Hematopoietic multipotent progenitor cell treated with erythropoietin and hydrocortisone succinate and interleukin-3 and kit ligand, for 6 days (in vitro differentiated cells): ENCODE measurements around the gene PES1.
A peak's percentile ranks its signal among the peaks of the same experiment; 100 is the strongest.
"Not testable (repeated sequence)": the region's sequence is repeated elsewhere in the genome, so short reads cannot be mapped to it uniquely, and the experiment has no call there.

Source experiments
- DNase-seq: peaks from one replicate; pipeline ENCODE4 v3.0.0-alpha.2; 2015

Gene PES1

DNA sequence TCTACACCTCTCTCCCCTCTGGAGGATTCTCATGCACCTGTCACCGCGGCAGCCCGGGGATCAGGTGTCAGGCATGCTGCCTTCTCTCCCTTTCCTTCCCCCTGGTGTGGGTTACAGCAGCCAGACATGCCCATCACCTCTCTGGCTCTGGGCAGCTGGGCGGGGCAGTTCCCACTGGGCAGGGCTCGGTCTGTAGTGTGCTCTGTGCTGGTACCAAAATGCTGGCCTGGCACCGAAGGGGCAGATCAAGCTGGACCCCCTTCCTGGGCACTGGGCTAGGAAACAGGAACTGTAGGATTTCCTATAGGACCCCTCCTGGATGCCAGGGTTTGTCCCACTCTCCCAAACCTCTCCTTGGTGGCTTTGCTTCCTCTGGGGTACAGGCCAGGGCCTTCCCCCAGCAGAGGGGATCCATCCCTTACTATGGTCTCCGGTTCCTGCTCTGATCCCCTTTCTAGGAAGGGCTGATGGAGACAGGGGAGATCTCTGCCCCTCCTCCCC, 18.1 kb downstream of the PES1 start:
- no peak for DNase-seq

DNA sequence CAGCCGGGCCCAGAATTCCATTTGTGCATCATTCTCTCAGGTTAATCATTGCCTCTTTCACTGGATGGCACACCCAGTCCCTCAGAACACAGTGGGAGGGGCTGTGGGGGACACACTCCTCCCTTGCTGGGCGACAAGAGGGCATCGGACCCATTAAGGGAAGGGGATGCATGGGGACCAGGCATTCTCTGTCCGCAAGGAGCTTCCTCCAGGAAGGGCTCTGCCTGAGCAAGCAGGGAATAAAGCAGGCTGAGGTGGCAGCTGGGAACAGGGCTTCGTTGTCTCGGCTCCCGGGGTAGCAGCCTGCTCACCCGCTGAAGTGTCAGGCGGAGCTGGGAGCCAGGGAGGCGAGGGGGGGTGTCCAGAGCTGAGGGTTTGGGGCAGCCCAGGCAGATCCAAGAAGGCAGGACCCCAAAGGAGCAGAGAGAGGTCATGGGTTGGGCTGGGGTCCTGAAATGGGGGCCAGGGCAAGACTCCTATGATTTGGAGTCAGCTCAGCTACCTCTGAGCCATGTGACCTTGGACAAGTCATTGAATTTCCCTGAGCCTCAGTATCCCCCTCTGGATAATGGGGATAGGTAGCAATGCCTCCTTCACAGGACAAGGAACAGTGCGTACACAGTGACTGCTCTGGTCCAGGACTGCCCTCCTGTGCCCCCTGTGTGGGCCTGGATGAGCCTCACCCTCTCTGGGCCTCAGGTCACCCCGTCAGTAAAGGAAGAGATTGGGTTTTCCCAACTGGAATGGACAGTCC, 18.7 kb downstream of the PES1 start:
- DNase-seq, result no peak

DNA sequence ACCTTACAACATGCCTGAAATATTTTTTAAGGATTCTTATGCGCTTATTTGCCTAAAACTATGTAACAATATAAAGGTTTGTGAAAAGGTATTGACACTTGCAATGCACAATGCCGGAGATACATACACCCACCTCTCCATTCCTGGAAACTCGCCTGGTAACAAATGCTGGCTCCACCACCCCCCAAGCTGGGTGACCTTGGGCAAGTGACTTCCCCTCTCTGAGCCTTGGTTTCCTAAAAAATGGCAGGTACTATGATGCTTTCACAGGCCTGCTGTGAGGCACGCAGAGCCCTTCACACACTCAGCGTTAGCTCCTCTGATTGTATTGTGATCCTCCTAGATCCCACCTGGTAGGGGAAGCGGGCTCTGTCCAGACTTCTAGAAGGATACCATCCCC, 19.5 kb downstream of the PES1 start:
- DNase-seq, result no peak

DNA sequence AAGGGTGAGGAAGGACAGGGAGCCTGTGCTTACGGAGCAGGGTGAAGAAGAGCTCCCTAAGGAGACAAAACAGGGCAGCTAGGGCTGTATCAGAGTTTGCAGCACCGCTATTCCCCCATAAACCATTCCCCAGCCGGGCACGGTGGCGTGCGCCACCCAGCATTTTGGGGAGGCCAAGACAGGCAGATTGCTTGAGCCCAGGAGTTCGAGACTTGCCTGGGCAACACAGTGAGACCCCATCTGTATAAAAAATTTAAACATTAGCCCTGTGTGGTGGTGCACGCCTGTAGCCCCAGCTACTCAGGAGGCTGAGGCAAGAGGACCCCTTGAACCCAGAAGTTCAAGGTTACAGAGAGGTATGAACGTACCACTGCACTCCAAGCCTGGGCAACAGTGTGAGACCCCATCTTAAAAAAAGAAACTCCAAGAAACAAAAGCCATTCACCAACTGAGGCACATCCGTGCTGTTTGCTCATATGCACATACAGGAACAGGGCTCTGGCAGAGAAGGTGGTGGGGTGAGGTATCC, 22.0 kb downstream of the PES1 start:
- DNase-seq, result no peak

DNA sequence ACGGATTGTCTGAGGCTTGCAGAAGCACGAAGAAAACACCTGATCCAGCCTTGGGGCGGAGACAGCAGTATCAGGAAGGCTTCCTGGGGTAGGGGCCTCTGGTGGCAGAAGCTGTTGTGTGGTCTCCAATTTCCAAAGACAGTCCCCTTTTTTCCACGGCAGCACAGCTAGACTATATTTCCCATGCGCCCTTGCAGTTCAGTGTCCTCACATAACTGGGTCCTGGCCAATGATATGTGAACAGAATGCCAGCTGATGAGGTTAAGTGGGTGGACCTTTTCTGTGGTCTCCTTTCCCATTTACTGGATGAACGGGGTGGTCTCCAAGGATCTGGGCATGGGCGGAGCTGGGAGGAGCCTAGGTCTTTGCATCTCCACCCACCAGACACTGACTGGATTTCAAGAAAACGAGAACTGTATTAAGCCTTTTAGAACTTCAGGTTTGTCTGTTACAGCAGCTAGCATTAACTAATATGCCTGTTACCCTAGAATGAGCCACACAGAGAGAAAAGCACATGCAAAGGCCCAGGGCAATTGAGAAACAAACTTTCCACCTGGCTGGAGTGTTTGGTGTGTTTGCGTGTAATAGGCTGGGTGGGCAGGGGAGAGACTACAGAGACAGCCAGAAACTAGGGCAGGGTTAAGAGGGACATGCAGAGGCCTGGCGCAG, 23.4 kb downstream of the PES1 start:
- no peak for DNase-seq

DNA sequence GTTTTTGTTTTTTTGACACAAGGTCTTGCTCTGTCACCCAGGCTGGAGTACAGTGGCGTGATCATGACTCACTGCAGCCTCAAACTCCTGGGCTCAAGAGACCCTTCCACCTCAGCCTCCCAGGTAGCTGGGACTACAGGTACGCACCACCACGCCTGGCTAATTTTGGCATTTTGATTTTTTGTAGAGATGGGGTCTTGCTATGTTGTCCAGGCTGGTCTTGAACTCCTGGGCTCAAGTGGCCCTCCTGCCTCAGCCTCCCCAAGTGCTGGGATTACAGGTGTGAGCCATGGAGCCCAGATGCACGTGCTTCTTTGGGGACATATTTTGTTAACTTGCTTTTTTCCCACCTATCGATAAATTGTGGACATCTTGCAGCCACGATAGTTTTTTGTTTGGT, 24.4 kb downstream of the PES1 start:
- DNase-seq, result not testable (repeated sequence)

DNA sequence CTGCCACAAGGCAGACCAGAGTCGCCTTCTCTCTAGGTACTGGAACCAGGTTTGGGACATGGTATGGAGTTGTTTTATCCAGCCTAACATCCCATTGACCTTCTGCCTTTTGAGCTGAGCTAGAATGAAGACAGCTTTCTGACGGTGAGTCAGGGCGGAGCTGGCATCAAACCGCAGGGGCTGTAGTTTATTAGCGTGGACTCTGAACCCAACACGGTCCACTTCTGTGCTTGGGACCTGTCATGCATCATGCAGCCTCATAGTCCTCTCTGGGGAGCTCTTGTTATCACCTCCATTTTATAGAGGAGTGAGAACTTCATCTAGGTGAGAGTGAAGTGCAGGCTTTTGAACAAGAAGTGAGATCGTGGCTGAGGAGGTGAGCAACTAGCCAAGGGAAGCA, 25.6 kb downstream of the PES1 start:
- DNase-seq, result no peak

DNA sequence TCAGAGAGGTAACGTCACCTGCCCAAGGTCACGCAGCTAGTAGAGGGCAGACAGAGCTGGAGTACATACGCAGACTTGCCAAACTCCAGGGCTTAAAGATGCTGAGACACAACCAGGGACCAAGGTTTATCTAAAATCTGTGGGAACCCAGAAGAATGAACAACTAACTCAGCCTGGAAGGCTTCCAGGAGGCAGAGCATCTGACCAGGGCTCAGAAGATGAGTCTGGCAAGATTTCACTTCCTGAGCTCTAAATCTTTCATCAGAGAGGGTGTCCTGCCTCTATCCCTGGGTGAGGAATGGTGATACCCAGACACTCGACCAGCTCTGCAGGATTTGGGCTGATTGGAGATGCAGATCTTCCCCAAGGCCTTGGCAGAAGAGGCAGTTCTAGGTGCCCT, 26.4 kb downstream of the PES1 start:
- DNase-seq, result peak; percentile 27

DNA sequence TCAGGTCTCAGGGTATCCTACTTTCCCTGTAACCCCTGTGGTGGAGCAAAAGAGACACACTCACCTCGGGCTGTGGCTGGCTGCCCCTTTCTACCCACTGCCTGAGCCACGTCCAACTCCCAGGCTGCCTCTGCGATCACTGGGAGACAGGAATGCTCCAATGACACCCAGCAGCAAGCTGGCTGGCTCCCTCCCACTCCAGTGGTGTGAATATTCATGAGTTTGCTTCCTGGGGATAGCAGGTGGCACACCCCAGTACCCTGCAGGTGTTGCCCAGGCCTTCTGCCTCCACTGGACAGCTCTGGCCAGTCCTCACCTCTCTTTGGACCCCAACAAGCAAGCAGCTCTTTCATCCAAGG, 27.0 kb downstream of the PES1 start:
- no peak for DNase-seq

DNA sequence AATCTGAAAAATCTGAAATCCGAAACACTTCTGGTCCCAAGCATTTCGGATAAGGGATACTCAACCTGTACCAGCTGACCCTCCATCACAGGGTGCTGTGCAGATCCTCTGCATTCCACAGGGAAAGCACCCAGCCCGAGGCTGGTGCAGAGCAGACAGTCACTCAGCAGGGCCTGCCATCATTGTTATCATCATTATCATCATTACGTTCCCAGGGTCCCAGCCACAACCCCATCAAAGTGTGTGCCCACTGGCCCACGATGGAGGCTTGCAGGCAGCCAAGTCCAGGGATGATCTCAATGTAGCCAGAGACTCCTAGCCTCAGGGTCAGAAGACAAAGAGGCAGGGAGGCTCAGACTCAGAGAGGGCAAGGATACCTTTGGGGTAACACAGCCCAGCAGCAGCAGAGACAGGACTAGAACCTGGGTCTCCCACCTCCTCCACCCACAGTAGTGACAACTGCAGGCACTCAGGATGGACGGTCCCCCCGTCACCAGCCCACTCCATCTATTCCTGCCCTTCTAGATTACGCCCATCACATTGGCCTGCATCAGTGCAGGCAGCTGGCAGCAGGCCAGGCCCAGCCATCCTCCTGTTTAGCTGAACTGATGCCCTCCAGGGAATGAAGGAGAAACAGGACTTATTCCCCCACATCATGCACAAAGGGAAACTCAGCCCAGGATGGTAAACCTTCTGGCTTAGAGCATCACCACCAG, 27.5 kb downstream of the PES1 start:
- peak; percentile 30 for DNase-seq

DNA sequence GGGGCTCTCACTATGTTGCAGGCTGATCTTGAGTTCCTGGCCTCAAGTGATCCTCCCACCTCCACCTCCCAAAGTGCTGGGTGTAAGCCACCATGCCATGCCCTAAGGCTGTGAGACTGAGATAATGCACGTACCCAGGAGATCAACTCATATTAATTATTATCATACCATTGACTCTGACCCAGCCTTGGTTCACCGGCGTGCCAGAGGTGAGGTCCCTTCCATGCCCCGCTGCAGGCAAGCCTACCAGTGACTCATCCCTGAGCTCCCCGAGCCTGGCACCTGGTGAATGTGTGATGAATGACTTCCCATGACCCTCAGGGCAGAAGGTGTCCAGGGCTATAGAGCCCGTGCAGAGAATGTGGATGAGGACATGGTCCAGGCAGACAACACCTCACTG, 29.3 kb downstream of the PES1 start:
- peak; percentile 82 for DNase-seq

DNA sequence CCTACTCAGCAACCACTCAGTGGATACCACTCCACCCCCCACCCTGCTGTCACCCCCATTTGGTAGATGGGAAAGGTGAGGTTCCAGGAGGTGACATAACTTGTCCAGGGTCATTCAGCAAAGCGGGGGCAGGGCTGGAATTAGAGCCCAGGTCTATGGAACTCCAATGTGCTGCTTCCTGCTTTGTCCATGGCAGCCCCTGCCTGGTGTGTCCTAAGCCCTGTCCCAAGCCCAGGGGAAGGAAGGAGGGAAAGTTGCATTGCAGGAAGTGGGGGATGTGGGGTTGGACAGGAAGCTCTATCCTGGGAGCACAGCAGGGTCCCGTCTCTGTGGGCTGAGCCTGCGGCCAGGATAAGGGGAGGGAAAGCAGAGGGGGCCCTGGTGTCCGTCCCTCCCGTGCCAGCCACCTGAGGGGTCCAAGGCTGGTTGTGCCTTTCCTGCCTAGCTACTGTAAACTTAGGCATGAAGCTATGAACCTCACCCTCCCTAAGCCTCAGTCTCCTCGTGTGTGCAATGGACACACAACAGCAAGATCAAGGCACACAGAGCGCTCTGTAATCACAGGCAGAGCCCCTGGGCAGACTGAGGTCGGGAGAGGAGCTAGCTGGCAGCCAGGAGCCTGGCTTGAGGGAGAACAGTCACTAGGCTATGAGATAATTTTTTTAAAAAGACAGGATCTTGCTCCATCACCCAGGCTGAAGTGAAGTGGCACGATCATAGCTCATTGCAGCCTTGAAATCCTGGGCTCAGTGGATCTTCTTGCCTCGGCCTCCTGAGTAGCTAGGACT, 30.1 kb downstream of the PES1 start:
- peak; percentile 54 for DNase-seq

DNA sequence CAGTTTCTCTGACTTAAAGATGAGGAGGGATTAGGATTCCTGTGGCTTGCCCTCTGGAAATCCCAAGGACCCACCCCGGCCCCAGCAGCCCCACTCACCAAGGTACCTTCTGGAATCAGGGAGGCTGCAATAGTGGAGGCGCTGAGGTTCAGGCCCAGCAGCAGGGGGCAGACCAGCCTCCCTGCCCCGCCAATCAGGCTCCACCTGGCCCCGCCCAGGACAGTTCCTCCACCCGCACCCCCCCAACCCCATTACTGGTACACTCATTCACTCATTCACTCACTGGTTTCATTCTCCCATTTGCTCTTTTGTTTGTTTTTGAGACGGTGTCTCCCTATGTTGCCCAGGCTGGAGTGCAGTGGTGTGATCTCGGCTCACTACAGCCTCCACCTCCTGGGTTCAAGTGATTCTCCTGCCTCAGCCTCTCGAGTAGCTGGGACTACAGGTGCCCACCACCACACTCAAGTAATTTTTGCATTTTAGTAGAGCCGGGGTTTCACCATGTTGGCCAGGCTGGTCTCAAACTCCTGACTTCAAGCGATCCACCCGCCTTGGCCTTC, 31.0 kb downstream of the PES1 start:
- peak; percentile 67 for DNase-seq

DNA sequence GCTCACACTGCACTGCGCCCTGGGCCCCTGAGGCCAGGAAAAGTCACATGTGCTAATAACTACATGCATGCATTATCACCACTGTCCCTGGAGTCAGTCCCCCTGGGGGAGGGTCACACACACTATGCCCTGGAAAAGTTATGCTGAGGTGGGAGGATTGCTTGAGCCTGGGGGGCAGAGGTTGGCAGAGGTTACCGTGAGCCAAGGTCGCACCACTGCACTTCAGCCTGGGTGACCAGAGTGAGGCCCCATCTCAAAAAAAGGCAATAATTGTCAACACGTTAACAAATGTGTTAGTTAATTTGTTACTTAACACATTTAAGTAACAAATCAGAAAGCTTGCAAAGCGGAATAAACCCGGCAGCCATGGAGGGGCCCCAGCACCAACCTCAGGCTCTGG, 31.8 kb downstream of the PES1 start:
- no peak for DNase-seq

DNA sequence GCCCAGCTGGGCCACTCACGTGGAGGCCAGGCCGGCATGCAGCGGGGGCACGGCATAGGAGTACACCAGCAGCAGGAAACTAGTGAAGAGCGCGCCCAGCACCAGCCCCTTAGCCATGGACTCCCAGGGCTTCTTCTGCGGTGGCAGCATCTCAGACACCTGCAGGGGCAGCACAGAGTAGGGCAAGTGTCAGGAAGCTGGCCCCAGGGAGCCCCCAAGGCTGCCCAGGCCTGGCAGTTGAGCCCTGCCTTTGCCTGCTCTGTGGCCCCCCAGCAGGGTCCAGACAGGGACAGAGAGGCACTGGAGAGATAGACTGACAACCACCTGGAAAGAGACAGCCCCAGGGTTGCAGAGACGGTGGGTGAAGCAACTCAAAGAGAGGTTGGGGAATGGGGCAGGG, 34.5 kb downstream of the PES1 start:
- DNase-seq, result no peak

DNA sequence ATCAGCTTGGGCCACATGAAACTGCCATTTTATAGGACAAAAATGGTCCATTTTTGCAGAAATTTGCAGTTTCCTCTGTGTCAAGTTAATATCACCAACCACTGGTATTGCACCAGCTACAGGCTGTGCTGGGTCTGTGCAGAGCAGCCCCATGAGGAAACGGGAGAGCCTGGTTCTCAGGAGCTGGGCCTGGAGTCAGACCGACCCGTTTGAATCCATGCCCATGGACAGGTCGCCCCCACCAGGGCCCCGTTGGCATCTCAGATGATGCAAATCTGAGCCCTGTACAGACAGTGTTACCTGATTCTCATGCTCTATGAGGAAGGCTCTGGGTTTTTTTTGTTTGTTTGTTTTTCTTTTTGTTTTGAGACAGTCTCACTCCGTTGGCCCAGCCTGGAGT, 35.3 kb downstream of the PES1 start:
- DNase-seq, result peak; percentile 49

DNA sequence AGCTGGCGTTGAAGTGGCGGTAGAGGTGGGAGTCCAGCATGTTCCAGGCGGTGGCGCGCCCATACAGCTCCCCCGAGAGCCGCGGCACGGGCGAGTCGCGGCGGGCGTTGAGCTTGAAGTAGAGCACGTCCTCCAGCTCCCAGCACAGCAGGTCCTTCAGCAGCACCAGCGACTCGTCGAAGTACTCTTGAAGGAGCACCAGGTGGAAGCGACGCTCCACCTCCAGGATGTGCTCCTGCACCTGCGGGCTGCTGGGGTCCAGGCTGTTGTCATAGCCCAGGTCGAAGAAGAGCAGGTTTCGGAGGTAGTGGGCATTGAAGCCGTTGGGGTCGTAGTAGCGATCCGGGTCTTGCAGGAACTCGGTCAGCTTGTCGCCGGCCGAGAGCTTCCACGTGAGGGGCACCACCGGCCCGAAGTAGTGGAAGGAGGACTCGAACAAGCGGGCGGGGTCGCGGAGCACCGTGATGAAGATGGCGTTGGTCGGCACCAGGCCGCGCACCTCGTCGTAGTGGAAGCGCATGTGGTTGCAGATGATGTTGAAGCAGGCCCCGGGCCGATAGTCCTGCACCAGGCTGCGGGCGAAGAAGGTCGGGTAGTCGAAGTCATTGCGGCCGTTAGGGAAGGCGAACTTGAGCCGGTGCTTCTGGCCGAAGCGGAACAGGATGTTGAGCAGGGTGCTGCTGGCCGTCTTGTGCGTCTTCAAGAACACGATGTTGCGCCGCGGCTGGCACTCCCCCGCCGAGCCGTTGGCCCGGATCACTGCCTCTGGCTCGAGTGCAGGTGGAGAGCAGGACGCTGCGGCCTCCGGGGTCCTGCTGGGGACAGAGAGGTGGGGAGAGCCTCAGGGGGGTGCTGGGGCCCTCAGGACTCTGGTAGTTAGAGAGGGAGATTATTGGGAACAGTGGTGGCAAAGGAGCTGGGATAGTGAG, 36.2 kb downstream of the PES1 start:
- DNase-seq, result no peak

DNA sequence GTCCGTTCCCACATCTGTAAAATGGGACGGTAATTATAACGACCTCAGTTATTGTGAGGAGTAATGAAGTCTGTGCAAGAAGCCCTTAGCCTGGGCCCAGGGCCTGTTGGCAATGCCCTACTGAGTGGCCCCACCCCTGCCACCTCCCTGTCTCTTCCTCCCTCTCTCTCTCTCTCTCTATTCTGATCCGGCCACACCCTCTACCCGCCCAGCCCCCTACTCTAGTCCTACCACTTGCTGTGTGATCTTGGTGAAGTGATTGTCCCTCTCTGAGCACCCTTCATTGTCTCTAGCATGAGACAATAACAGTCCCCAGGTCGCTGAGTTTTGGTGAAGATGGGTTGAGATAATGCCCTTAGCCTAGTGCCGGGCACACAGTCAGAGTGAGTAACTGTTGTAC, 37.7 kb downstream of the PES1 start:
- peak; percentile 35 for DNase-seq

DNA sequence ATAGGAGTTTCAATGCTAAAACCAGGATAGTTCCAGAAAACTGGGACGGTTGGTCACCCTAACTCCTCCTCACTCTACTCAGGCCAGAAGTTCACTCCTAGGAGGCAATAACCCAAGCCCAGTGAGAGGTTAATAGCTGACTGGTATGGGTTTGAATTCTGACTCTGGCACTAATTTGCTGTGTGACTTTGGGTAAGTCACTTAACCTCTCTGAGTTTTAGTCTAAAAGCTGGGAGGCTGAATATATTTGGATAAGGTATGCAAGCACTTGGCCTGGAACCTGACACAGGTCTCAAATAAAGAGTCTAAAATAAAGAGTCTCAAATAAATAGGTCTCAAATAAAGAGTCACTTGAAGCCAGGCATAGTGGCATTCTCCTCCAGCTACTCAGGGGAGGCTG, 39.0 kb downstream of the PES1 start:
- no peak for DNase-seq

DNA sequence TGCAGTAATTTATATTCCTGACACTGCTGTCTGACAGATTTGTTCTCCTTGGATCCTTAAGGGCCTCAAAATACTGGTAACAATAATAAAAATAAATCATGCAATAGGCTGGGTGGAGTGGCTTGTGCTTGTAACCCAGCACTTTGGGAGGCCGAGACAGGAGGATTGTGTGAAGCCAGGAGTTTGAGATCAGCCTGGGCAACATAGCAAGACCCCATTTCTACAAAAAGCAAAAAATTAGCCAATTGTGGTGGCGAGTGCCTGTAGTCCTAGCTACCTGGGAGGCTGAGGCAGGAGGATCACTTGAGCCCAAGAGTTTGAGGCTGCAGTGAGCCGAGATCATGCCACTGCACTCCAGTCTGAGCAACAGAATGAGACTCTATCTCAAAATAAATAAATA, 39.9 kb downstream of the PES1 start:
- DNase-seq, result not testable (repeated sequence)

DNA sequence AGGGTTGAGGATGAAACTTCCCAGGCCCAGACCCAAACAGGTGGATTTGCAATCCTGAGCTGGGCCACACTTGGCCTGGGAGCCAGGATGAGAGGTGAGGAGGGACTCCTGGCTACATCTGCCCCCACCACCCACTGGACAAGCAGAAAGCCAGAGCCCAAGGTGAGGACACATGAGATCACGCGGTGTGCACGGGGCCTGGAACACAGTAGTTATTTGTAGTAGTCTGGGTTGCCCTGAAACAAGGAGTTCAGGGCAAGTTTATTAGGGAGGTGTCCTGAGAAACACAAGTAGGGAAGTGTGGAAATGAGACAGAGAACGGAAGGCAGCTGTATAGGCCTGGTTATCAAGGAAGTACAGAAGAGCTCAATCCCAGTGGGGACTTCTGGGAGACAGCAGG, 44.5 kb downstream of the PES1 start:
- no peak for DNase-seq
